Pancreas (tissue), 10 donors: ENCODE data around the gene CEP128. TPM values are rescaled to one million over a fixed set of nuclear protein-coding genes. Genes with fewer than 3 reads are reported as not detected.
A peak's percentile ranks its signal among the peaks of the same experiment; 100 is the strongest.

ENCODE experiments used
- ATAC-seq, 4 donors: fragments of 200-7000 bp; cut with Tn5 transposase; one replicate each; pipeline versions ENCODE4 v1.8.0 to v1.9.1; 2020; ENCODE audit warnings: mild to moderate bottlenecking in 4 of 4, moderate library complexity in 4 of 4
- DNase-seq, 6 donors: peaks; one replicate each; pipeline ENCODE4 v3.0.0-alpha.2; 2020
- FAIRE-seq: peaks from 2 replicates; lab custom pipeline; 2012; peaks lifted over from hg19 to GRCh38; lab: Jason Lieb, UNC
- H3K27ac ChIP-seq, 4 donors: fragments of 200-600 bp; sonication (generic); 1 replicate in 3 of 4; 2 replicates in 1 of 4; pipeline versions ENCODE4 v1.5.0 to v1.8.0; 2020
- H3K27me3 ChIP-seq, 4 donors: fragments of 200-600 bp; one replicate each; pipeline ENCODE4 v1.8.0; 2021
- H3K36me3 ChIP-seq, 3 donors: fragments of 200-600 bp; sonication (generic) in 1 of 3; one replicate each; pipeline versions ENCODE4 v1.5.0 to v1.8.0; 2020 to 2021
- H3K4me1 ChIP-seq, 3 donors: fragments of 200-600 bp; one replicate each; pipeline ENCODE4 v1.8.0; 2021
- H3K4me3 ChIP-seq, 4 donors: fragments of 200-600 bp; sonication (generic) in 2 of 4; one replicate each; pipeline versions ENCODE4 v1.5.0 to v1.8.0; 2020 to 2021
- H3K9me3 ChIP-seq, 4 donors: fragments of 200-600 bp; one replicate each; pipeline ENCODE4 v1.8.0; 2021
- CTCF ChIP-seq, 4 donors: fragments of 200-600 bp; sonication (generic) in 3 of 4; IDR thresholded peaks; one replicate each; pipeline versions ENCODE4 v1.5.0 to v1.8.0; 2021; ENCODE audit warnings: antibody characterized with exemption in 4 of 4
- WGBS, 2 donors: extraction: QIAGEN DNeasy Blood & Tissue Kit; methylation state at CpG; one replicate each; pipeline ENCODE4 v1.1.7; 2013; 5-methylcytosine and 5-hydroxymethylcytosine counted together
- intact Hi-C, 3 donors: fragments of 100-400 bp; cut with DNase I; formaldehyde crosslinking; loops; one replicate each; pipeline versions ENCODE4 v1.11.1 to v1.14.2; 2022
- polyA plus RNA-seq, 2 donors: library from polyadenylated mRNA; stranded (reverse); fragments of 200-250 nt; gene quantifications; one replicate each; pipeline ENCODE4 v1.2.3, GENCODE V29; 2013
- total RNA-seq, 6 donors: library from RNA; stranded (reverse); fragmentation: NEBNext Ultra II Directional in 4 of 6; extraction: Animal tissue kit (Norgen Biotek cat#: 25700) in 4 of 6; gene quantifications; one replicate each; pipeline versions ENCODE4 v1.2.1 to v1.2.4, GENCODE V29; 2021 to 2023
- donor health status: healthy with polysubstance abuse.
- donor health status: DM: no; HTN: no; CAD: no; lungs with moderate emphysema.
- donor health status: DM: no; HTN: no; CAD: no.
- donor health status: control.
- donor health status: control.
- donor health status: Bipolar disorder and iron deficiency.
- donor health status: DM: yes; HTN: yes; CAD: no.
- donor health status: DM: no; HTN: no; CAD: no.
- donor health status: DM: no; HTN: no; CAD: no.
- donor health status: DM: yes; HTN: yes; CAD: no.

Gene CEP128
- total and polyA plus RNA-seq, 8 donors = 0.92 to 2.8 (median 2.0) TPM

GRCh38 chr14:80586131-80586530 lies 355.4 kb downstream of the CEP128 start:
- WGBS, 2 donors = 65 to 68% methylated on average over 1 of the region's 1 CpG
- FAIRE-seq (no peak), ATAC-seq (no peak), DNase-seq (no peak)
- H3K27ac ChIP-seq = no peak overlapping the region
- H3K4me3 ChIP-seq = no peak overlapping the region
- H3K27me3 ChIP-seq = no peaks in the 10 kb centered on the region
- no peaks in the 10 kb centered on the region for H3K9me3 ChIP-seq
- H3K36me3 ChIP-seq = no peaks in the 10 kb centered on the region
- H3K4me1 ChIP-seq = peaks cover 0 to 15% (median 5%) of the 10 kb centered on the region in 3 donors
- intact Hi-C loops = no loop called here
- TF ChIP-seq CTCF (IDR thresholded peaks at IDR 0.05) = no peak

- FAIRE-seq (no peak), ATAC-seq (peak in 2 of 4 donors; percentile 32 to 49), DNase-seq (no peak)
- Histone ChIP-seq H3K27ac (no peak overlapping the region), H3K9me3 (no peaks in the 10 kb centered on the region), H3K4me1 (peaks cover 0 to 15% (median 5%) of the 10 kb centered on the region in 3 donors), H3K27me3 (no peaks in the 10 kb centered on the region), H3K4me3 (no peak overlapping the region), H3K36me3 (no peaks in the 10 kb centered on the region)
- intact Hi-C loops = no loop called here
- WGBS, 2 donors = 95 to 97% methylated on average over 1 of the region's 1 CpG
- no peak for TF ChIP-seq CTCF (IDR thresholded peaks at IDR 0.05)
Observed at GRCh38 chr14:80585506-80585835, 356.1 kb downstream of the CEP128 start.

GRCh38 chr14:80584744-80585505 lies 356.6 kb downstream of the CEP128 start:
- no peak overlapping the region for H3K27ac ChIP-seq
- 13 to 15% methylated on average over 2 of the region's 2 CpGs for WGBS, 2 donors
- TF ChIP-seq CTCF (IDR thresholded peaks at IDR 0.05) = no peak
- no peaks in the 10 kb centered on the region for H3K36me3 ChIP-seq
- ATAC-seq (peak; percentile 85 to 91 (median 91)), FAIRE-seq (no peak), DNase-seq (no peak)
- H3K4me1 ChIP-seq = peaks cover 0 to 15% (median 5%) of the 10 kb centered on the region in 3 donors
- no peaks in the 10 kb centered on the region for H3K27me3 ChIP-seq
- intact Hi-C loops = no loop called here
- H3K9me3 ChIP-seq = no peaks in the 10 kb centered on the region
- no peak overlapping the region for H3K4me3 ChIP-seq

DNA sequence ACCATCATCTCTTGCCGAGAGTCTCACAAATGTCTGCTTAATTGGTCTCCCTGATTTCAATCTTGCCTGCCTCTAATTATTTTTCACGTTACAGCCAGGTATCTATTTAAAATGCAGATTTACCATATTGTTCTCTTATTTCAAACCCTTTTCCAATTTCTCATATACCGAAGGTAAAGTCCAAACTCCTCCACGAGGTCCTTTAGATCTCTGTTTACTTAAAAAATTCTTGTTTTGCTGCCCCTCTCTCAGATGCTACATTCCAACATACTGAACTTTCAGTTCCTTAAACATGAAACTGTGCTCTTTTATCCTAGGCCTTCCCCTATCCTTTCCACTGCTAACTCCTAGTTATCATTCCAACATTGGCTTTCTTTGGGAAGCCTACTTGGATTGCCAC lies 363.9 kb downstream of the CEP128 start:
- WGBS, 2 donors = 66 to 73% methylated on average over 4 of the region's 4 CpGs
- ATAC-seq (no peak), DNase-seq (no peak), FAIRE-seq (no peak)
- no peaks in the 10 kb centered on the region for H3K4me1 ChIP-seq
- no peak overlapping the region for H3K27ac ChIP-seq
- H3K4me3 ChIP-seq = no peak overlapping the region
- no peaks in the 10 kb centered on the region for H3K27me3 ChIP-seq
- intact Hi-C loops = no loop called here
- no peaks in the 10 kb centered on the region for H3K36me3 ChIP-seq
- no peak for TF ChIP-seq CTCF (IDR thresholded peaks at IDR 0.05)
- H3K9me3 ChIP-seq = no peaks in the 10 kb centered on the region

GRCh38 chr14:80576401-80576800 lies 365.1 kb downstream of the CEP128 start:
- H3K9me3 ChIP-seq = no peaks in the 10 kb centered on the region
- no peaks in the 10 kb centered on the region for H3K4me1 ChIP-seq
- intact Hi-C loops = no loop called here
- ATAC-seq = no peak
- no peaks in the 10 kb centered on the region for H3K27me3 ChIP-seq
- DNase-seq = no peak
- TF ChIP-seq CTCF (IDR thresholded peaks at IDR 0.05) = no peak
- WGBS, 2 donors = 52 to 58% methylated on average over 3 of the region's 3 CpGs
- FAIRE-seq = no peak
- H3K4me3 ChIP-seq = no peak overlapping the region
- H3K27ac ChIP-seq = no peak overlapping the region
- no peaks in the 10 kb centered on the region for H3K36me3 ChIP-seq
